Ureter (tissue), 1 donor: ENCODE results near the gene DDX27. TPM values are rescaled to one million over a fixed set of nuclear protein-coding genes. Genes with fewer than 3 reads are reported as not detected.

Experiments
- DNase-seq: peaks from one replicate; pipeline ENCODE4 v3.0.0-alpha.2; 2020; ENCODE audit warnings: low spot score
- total RNA-seq: library from RNA; stranded (reverse); gene quantifications from one replicate; pipeline ENCODE4 v1.2.4, GENCODE V29; 2023
- donor health status: DM: yes; HTN: yes; CAD: no.

DDX27 gene
- total RNA-seq, 1 donor from 2014 or later: 33.2 TPM

DNA sequence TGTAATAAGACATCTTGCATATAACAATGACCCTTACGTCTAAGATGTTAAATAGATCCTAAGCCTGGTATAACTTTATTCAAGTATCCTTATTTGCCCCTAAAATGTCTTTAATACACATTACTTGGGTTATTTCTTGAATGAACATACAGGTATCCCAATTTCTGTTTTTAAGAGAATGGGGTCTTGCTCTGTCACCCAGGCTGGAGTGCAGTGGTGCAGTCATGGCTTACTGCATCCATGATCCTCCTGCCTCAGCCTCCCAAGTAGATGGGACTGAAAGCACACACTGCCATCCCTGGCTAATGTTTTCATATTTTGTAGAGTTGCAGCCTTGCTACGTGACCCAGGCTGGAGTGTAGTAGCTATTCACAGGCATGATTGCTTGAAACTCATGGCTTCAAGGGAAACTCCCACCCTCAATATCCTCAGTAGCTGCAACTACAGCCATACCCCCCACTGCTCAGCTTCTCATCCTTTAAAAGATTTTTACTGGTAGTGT, 69.1 kb downstream of the DDX27 start:
- no peak for DNase-seq

DNA sequence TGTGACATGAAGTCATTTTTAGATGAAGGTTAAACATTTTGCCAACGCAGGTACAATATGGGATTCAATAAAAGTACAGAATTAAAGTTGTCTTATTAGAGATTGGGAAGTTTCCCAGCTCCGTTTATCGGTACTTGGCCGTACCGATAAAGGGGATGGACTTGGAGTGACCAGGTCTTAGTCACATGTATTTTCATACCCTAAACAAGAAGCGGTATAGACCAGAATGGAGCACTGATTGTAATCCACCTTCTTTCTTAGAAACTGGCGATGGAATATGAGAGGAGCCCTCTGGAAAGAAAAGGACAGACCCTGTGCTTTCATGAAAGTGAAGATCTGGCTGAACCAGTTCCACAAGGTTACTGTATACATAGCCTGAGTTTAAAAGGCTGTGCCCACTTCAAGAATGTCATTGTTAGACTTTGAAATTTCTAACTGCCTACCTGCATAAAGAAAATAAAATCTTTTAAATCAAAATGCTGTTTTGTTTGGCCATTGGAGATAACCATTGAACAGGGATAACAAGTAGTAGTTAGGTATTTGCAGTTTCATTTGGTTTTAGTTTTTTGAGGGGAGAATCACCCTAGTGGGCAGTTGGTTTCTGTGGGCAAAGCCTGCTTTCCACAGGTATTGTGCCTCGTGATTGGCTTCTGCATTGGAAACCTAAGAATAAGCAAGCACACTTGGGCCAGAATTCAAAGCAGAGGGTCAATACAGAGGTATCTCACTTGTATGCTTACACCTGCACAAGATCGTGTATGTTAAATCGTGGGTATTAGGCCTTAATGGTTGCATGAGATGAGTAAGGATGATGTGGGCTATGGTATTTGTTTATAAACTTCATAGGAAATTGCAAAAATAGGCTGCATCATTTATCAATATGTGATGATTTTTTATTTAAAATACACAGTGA, 69.8 kb downstream of the DDX27 start:
- DNase-seq: no peak

DNA sequence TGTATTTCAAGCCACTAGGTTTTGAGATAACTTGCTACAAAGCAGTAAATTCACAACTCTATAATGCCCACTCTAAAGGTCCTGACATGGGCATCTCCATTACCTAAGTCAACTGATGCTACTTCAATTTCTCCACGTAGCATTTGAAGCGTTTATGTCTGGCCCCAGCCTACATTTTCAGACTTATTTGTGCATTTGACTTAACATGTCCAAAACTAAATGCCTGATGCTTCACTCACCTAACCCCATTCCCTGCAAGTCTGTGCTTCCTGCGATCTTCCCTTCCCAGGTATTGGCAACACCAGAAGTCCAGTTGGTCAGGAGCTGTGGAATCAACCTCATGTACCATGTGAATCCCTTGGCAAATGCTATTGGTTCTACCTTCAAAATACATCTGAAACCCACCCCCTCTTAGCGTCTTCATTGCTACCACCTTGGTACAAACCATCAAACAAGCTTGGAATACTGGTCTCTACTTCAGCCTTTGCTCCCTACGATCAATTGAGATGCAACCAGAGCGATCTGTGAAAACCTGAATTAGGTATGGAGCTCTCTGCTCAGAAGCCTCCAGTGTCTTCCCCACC, 71.5 kb downstream of the DDX27 start:
- no peak for DNase-seq

DNA sequence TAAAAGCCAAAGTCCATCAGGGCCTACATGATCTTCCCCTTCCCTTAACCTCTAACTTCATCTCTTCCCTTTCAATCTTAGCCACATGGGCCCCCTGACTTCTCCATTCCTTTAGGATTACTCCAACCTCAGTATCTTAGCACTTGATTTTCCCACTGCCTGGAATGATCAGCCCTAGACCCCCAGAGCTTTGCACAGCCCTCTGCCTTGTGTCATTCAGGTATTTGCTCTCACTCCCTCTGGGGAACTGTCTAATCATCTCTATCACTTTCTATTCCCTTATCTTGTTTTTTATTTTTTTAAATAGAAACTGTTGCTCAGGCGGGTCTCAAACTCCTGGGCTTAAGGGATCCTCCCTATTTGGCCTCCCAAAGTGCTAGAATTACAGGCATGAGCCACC, 72.0 kb downstream of the DDX27 start:
- no peak for DNase-seq

DNA sequence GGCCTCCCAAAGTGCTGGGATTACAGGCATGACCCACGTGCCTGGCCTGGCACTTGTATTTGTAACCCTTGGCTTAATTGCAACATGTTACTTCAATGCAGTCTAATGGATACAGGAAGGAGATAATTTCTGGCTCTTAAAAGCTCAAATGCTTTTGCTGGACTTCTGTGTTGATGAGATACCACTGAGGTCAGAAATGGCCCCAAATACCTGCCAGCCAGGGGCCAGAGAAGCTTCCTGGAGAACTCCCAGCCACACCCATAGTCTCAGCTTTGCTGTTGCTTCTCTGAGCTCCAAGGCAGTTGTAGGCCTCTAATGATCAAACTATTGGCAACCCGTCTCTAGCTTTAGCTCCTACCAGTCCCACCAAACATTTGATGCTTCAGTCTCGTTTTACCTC, 72.8 kb downstream of the DDX27 start:
- DNase-seq: no peak

DNA sequence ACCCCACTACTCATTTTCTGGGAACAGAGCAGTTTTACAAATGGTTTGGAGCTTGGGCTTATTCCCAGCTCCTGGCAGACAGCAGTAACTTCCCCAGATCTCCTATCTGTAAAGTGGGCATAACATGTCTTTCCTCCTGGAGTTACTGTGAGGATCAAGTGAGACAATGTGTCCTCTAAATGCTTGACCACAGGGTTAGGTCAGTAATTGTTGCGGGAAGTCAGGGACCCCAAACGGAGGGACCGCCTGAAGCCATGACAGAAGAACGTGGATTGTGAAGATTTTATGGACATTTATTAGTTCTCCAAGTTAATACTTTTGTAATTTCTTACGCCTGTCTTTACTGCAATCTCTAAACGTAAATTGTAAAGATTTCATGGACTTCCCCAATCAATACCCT, 73.9 kb downstream of the DDX27 start:
- no peak for DNase-seq

Other genes with a start within 250 kb of the DDX27 start
- gene CSE1L, start 173.1 kb upstream of the DDX27 start, total RNA-seq: 62.3 TPM
- 88.1 TPM for gene STAU1, start 31.1 kb upstream of the DDX27 start, total RNA-seq
- 46.2 TPM for gene ZNFX1, start 58.6 kb downstream of the DDX27 start, total RNA-seq